ENCODE data around the gene STAC3.

Gene STAC3

DNA sequence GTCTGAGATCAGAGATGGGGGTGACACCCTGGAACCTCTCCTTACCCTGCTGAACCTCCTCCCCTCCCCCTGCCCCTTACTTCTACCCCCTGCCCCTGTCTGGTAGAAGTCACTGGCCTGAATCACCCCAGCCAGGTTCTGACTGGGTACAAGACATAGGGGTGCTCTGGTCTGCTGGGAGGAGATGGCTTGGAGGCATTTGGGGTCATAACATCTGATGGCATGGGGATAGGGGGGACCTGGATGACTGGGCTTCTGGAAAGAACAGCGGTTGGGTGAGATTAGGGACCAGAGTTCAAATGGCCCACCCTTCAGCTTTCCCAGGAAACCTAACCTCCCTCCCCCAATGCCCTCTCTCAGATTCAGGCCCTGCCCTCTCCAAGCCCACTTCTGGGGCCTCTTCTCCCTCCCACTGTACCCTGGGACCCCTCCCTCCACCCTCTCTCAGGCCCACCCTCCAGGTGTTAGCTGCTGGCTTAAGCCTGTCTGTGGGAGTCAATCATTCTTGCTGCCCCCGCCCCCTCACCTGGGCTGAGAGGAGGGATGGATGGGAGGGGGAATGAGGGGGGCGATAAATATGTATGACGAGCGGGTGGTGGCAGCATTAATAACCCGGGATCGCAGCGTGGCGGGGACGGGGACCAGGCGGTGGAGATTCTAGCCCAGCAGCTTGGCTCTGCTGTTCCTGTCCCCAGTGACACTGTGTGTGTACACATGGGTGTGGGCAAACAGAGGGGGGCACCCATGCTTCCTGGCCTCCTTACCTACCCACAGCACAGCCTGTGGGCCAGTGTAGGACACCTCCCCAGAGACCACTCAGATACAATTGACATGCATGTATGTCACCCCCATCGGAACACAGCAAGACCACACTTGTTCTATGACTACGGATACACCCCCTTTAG is 28.4 kb downstream of the STAC3 start:
- DNase-seq (ENCODE audit: low read depth): no peak

DNA sequence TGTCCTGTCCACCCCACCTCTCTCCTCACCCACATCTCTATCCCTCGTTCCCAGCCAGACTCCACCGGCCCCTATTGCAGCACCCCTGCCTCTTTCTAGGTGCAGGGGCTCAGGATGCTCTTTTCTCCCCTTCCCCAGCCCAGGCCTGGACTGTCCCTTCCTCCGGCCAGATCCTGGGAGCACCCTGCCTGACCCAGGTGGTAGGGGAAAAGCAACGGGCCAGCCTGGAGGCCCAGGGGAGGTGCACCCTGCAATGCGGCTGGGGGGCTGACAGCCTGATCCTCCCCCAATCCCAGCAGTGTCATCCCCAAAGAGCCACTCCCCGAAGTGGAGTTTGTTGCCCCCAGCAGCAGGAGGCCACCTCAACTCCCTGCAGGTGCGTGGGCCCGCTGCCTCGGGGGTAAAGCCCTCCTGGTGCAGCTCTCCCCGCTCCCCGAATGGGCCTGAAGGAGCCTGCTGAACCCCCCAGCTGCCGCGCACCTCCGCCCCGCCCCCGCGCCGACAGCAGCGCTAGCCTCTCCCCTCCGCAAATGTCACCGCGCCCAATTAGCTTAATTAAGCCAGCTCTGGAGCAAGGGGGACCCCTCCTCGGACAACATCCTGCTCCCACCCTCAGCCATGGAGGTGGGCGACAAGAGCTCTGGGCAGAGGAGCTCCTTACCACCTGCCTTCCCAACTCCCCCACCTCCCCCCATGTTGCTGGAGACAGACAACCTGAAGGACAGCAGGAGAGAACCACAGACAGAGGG is 29.6 kb downstream of the STAC3 start:
- no peak for DNase-seq (ENCODE audit: low read depth)

DNA sequence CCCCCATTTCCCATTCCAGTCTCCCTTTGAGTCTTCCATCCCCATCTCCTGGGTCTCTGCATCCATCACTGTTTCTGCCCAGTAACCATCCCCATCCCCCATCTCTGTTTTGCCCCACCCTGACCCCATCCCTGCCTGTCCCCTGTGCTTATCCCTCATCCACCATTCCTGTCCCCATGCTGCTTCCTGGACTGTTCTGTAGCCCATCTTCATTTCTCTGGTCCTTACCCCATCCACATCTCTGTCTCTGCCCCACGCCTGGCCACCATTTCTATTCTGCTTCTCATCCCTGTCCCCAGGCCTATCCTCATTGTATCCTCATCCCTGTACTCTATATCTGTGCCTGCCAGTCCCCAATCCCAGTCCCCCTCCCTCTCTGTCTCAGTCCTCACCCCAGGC is 30.2 kb downstream of the STAC3 start:
- no peak for DNase-seq (ENCODE audit: low read depth)

DNA sequence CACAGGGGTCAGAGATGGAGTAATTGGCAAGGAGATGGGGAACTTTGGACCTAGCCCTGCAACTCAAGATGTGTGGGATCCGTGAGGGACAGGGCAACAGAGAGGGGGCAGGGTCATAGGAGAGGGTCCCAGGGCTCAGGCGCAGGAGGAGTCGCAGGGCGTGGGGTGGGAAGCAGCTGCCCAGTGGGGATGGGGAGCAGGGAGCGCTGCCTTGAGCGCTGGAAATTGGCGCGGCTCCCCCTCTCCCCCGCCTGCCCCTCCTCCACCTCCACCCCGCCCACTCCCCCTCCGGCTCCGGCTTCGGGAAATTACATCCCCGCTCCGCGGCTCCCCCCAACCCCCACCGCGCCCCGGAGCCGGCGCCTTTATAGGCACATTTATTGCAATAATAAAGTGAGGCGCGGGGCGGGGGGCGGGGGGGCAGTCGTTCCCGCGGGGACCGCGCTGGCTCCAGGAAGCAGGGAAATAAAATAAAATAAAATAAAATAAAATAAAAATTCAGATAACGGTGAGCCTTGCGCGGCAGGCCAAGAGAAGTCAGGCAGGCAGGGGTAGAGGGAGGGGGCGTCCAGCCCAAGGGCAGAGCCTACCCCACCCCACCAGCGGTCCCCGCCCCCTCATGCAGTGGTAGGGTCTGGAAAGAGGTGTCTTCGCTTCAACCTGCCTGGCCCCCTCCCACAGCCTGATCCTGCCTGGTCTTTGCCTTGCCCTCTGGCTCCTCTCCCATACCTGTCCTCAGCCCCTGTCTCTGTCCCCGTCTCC is 30.8 kb downstream of the STAC3 start:
- no peak for DNase-seq (ENCODE audit: low read depth)

DNA sequence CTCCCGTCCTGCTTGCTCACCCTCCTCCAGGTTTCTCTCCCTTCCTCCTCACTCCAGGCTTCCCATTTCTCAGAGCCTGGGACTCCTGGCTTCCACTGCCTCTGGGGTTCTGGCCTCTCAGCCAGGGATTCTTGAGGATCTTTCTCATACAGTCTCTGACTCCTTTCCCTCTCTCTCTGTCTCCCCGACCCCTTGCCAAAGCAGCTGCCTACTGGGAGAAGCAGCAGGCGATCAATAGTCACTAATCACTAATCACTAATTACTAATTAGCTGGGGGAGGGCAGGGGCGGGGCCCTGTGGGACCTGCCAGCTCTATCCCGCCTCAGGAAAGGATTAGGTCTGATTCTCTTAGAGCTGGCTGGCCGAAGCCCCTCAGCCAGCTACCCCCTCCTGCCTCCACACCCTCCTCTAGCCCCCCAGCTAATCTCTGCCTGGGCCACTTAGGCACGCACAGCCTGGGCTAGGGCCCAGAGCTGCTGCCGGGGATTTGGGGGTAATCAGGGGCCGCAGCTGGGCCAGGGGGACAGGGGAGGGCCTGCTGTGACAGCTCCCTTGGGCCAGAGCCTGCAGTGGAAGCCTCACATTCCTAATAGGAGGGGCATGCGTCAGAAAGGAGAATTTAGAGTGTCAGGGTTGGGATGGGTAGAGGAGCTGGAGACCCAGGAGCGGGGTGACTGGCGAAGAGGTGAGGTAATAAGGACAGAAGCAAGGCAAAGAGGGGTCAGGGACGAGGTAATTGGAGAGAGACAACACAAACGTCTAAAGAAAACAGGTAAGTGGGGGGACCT is 31.6 kb downstream of the STAC3 start:
- DNase-seq (ENCODE audit: low read depth): no peak

DNA sequence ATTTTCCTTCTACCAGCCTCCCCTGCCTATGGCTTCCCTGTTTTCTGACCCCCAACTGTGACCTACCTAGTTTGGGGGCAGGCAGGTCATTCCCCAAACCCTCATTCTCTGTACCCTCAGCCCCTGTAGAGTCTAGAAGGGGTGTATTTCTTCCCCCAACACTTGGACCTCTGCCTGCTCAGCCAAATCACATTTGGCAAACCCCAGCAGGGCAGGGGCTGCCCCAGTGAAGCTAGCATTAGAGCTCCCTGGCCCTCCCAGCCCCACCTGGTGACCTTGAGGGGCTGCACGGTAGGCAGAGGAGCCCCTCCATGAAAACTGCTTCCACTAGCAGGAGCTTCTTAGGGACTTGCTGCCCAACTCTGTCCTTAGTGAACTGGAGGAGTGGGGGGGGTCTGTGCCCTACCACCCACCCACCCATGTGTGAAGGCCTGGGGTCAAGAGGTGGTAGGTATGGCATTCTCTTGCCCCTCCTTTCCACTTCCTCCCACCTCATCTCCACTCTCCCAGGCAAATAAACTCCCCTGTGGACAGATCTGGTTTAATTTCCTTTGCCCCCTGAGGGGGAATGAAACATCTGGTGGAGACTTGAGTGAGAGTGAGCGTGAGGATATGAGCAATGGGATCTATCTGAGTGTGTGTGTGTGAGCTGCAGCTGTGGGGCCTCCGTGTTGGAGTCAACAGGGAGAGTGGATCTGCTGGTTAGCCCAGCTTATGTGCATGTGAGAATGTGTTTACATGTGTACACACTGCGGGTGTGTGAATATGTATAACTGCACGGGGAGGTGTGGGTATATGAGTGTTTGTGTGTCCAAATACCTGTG is 32.7 kb downstream of the STAC3 start:
- no peak for DNase-seq (ENCODE audit: low read depth)

DNA sequence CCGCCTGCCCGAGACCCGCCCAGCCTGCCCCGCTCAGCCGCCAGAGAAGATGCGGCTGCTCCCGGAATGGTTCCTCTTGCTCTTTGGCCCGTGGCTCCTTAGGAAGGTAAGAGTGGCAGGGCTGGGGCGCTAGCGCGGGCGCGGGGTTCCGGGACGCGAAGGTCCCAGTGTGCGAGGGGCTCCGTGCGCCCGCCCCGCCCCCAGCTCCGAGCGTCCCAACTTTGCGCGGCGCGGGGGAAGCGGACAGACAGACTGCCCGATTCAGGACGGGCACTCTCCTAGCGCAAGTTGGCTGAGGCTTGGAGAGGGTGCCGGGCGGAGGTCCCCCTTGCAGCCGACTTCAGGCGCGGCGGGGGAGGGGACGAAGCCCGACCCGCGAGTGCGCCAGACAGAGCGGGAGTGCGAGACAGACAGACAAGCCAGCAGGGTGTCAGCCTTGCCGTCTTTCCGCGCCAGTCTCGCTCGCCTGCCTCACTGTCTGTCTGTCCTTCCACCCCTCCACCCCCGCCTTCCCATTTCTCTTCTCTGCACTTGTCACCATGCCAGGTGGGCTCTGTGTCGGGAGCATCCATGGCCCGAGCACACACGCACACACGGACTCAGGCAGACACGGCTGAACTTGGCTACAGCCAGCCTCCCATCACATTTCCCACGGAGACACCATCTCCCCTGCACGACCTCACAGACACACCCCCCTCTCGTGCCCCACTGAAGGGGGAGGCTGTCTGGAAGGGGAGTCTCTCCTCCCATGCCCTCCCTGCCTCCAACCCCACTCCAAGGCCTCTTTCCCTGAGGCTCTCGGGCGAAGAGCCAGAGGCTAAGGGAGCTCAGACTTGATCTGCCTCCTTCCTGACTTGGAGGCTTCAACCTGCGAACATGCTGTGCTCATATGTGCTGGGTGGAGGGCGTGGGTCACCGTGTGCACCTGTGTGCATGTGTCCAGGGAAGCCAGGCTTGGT is 33.8 kb downstream of the STAC3 start:
- no peak for DNase-seq (ENCODE audit: low read depth)

DNA sequence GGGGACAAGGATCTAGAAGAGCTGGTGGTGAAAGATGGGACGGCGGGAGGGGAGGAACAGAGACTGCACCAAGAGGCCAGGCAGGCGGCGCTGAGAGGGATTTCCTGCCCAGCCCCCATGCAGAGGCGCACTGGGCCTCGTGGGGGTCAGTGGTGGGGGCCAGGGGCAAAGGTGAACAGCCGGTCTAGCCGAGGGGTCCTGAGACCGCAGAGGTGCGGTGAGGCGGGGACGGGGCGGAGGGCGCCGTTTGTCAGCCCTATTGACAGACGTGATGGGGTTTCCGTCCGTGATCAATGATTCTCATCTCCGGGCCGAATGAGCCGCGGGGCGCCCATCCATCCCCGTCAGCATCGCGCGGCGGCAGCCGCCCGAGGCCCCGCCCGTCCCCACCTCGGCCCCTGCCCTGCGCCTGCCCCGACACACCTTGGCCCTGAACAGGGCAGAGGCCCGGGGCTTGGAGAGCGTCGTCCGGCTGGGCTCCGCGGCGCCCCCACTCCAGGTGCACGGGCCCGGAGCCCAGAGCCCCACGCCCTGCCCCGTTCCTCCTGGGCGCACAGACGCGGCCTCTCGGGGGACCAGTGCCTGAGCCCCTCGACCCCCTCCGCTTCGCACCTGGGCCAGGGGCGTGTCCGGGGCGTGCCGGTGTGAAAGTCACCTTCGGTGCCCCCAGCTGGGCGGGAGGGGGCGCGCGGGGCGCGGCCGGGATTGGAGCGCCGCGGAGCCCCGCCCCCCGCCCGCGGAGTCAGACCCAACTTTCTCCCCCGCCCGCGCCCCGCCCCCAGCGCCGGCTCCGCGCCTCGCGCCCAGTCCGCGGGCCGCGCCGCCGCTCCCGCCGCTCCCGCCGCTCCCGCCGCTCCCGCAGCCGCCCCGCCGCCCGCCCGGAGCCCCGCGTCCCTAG is 34.7 kb downstream of the STAC3 start, which contains the start of gene NXPH4:
NXPH4 (plus strand) TSS at position 781 of the 898 bp plus-strand sequence. CDS start 176 bp downstream, outside the sequence.
- peak; percentile 53 for DNase-seq (ENCODE audit: low read depth)

DNA sequence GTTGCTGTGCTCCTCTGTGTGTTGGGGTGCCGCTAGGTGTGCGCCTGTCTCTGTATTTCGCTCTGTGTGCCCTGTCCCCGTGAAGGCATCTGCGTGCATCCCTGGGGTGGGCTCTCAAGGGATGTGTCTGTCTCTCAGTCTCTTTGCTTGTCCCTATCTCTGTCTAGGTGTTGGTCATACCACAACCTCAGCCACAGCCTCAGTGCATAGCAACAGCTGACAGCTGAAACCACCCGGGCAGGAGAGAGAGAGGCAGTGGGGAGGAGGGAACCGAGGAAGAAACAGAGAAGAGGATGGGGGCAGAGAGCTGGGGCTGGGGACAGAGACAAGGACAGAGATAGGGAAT is 35.3 kb downstream of the STAC3 start:
- no peak for DNase-seq (ENCODE audit: low read depth)

DNA sequence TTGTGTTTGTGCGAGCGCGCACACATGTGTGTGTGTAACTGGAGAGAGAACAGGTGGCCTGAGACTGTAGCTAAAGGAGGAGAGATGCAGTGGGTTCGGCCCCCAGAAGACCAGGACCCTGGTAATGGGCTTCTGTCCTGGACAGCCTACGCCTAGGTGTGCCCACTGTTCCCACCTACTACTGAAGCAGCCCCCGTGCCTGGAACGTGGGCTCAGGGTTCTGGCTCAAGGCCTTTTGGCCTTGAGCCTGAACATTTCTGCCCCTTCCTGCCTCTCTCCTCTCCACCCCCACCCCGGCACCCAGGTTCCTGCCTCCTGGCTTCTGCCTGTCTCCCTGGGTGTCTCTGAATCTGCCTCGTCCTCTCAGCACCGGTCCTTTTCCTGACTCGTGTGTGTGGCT is 35.9 kb downstream of the STAC3 start:
- no peak for DNase-seq (ENCODE audit: low read depth)

DNA sequence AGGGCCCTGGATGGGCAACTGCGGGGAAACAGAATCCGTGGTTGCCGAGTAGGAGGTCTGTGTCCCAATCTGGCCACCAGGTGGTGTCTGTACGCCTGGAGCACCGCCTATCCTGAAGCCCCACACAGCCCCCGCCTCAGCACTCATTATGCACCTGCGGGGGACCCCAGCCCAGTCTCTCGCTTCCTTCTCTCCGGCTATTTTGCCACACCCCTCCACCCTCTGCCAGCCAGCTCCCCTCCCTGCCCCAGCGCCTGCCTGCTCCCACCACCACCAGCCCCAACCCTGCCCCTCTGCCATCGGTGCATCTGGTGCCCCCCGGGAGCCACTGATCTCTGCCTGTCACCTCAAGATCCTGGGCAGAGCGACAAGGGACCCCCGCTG is 36.6 kb downstream of the STAC3 start:
- peak; percentile 55 for DNase-seq (ENCODE audit: low read depth)

DNA sequence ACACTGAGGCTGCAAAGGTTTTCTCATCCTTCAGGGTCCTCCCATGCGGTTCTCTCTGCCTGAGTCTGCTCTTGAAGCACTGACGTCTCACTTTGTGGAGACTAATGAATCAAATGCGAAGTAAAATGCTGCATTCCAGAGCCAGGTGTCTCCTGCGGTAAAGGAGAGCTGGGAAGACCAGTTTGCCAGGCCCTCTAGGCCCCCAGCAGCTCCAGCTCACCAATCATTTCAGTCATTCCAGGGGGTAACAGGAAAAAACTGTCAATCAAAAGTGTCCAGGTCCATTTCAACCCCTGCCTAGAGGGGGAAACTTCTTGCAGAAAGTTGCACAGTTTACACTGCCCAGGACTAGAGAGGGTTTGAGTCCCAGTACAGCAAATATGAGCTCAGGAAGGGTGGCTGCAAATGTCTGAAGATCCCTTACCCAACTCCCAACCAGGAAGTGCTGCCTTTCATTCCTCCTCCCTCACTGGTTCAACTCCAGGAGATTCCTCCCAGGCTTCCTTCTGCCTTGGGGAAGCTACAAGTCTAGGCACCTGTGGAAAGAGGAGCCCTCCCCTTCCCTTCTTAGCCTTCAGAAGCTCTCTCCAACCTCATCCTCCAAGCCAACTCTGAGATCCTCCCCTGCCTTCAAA is 37.1 kb downstream of the STAC3 start:
- no peak for DNase-seq (ENCODE audit: low read depth)

DNA sequence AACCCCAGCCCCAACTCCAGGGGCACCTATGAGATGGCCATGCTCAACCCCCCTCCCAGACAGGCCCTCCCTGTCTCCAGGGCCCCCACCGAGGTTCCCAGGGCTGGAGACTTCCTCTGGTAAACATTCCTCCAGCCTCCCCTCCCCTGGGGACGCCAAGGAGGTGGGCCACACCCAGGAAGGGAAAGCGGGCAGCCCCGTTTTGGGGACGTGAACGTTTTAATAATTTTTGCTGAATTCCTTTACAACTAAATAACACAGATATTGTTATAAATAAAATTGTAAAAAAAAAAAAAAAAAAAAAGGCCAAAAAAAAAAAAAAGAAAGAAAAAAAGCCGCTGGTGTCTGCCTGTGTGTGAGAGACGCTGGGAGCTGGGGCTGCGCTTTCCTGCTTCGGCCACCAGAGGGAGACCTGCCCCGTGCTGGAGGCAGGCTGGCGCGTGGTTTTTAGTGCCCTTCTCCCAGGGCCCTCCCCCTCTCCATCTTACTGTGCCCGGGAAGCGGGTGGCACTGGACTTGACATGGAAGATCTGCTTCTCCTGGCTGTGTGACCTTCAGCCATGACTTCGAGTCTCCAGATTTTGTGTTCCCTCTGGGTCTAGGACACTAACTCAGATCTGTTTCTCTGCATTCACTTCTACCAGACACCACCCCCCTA is 37.8 kb downstream of the STAC3 start:
- DNase-seq (ENCODE audit: low read depth): peak; percentile 76

DNA sequence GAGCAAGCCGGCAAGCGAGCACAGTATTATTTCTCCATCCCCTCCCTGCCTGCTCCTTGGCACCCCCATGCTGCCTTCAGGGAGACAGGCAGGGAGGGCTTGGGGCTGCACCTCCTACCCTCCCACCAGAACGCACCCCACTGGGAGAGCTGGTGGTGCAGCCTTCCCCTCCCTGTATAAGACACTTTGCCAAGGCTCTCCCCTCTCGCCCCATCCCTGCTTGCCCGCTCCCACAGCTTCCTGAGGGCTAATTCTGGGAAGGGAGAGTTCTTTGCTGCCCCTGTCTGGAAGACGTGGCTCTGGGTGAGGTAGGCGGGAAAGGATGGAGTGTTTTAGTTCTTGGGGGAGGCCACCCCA is 38.3 kb downstream of the STAC3 start:
- no peak for DNase-seq (ENCODE audit: low read depth)

DNA sequence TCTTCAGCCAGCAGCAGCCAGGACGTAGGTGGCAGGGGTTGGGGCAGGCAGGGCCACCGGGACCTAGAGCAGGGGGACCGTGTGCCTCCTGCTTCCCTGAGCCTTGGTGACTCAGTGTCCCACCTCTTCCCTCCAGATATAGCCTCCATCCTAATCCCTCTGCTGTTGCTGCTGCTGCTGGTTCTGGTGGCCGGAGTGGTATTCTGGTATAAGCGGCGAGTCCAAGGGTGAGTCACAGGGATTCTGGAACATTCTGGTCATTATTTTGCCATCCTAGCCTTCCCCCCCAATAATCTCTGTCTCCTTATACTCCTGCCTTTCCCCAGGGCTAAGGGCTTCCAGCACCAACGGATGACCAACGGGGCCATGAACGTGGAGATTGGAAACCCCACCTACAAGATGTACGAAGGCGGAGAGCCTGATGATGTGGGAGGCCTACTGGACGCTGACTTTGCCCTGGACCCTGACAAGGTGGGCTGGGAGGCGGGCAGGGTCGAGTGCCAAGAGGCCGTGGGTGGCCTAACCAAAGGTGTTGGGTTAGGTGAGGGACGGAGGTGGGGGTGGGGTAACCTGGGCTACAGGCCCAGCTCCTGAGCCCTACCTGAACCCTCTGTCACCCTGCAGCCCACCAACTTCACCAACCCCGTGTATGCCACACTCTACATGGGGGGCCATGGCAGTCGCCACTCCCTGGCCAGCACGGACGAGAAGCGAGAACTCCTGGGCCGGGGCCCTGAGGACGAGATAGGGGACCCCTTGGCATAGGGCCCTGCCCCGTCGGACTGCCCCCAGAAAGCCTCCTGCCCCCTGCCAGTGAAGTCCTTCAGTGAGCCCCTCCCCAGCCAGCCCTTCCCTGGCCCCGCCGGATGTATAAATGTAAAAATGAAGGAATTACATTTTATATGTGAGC is 38.9 kb downstream of the STAC3 start:
- no peak for DNase-seq (ENCODE audit: low read depth)

DNA sequence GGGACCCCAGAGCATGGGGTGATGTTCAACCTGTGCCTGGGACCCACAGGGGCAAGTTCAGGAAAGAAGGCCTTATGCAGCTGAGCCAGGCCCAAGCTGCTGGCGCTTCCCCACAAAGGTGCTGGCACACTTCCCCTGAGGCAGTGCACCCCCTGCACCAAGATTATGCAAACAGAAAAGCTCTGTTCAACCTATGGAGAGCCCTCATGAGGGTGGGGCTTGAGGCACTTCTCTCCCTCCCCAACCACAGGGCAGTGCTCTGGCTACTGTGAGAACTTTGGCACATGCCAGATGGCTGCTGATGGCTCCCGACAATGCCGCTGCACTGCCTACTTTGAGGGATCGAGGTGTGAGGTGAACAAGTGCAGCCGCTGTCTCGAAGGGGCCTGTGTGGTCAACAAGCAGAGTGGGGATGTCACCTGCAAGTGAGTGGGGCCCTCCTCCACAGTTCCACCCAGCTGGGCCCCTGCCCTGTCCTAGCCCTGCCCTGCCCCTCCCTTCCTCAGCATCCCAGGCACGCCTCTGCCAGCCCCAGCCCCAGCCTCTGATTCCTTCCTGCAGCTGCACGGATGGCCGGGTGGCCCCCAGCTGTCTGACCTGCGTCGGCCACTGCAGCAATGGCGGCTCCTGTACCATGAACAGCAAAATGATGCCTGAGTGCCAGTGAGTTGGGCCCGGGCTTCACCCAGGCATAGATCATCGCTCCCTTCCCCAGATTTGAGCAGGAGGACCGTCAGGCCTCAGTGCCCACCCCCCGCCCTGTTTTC is 39.9 kb downstream of the STAC3 start:
- no peak for DNase-seq (ENCODE audit: low read depth)

Data from activated T-cell treated with anti-CD3 and anti-CD28 coated beads for 1 hour (primary cell).